ENCODE results near the gene ADAD2.

Gene ADAD2

GRCh38 chr16:84190731-84191388 is at the start of gene ADAD2:
TSS of gene ADAD2 (plus strand) at chr16:84191157. CDS start at chr16:84191231, 74 bp downstream.
- no peak for DNase-seq (ENCODE audit: low spot score)

DNA sequence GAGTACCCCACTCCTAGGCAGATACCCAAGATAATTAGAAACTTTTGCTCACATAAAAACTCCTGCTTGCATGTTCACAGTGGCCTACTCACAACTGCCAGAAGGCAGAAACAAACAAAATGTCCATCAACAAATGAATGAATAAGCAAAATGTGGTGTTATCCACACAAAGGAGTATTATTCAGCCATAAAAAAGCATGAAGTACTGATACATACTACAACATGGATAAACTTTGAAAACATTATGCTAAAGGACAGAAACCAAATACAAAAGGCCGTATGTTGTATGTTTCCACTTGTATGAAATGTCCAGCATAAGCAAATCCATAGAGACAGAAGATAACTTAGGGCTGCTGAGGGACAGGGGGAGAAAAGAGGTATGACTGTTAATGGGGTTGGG is 47.9 kb upstream of the ADAD2 start:
- DNase-seq (ENCODE audit: low spot score) = no peak

DNA sequence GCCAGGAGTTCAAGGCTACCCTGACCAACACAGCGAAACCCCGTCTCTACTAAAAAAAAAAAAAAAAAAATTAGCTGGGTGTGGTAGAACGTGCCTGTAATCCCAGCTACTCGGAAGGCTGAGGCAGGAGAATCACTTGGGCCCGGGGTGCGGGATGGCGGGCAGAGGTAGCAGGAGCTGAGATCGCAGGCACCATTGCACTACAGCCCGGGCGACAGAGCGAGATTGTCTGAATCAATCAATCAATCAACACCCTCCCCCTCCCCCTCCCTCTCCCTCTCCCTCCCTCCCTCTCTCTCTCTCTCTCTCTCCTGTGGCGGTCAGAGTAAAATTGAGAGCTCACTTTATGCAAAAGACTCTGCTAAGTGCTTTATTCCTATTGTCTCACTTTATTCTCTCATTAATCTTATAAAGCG is 47.2 kb upstream of the ADAD2 start:
- DNase-seq (ENCODE audit: low spot score) = no peak

DNA sequence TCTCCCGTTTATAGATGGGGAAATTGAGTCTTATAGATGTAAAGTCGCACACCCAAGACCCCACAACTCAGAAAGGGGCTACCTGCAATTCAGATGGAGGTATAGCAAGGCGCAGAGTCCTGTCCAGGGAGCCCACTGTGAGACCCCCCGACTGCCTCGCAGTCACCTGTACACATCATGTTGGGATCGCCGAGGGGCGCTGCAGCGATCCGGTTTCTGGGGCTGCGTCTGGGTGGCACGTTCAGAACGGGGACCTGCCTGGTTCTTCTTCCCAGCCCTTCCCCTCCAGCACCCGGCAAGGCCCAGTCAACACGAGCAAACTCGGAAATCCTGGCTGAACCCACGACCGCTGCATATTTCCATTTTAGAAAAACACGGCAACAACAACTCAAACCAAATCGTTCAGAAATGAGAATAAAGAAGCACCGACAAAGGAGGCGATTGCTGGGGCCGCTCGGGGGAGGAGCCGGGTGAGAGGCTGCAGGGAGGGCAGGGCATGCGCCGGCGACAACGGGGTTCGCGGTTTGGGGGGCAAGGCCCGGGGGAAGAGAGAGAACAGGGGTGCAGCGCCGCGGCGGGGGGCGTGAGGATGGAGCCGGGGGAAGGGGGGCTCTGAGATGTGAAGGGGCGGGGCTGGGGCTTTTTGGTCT is 46.6 kb upstream of the ADAD2 start:
- peak; percentile 30 for DNase-seq (ENCODE audit: low spot score)

DNA sequence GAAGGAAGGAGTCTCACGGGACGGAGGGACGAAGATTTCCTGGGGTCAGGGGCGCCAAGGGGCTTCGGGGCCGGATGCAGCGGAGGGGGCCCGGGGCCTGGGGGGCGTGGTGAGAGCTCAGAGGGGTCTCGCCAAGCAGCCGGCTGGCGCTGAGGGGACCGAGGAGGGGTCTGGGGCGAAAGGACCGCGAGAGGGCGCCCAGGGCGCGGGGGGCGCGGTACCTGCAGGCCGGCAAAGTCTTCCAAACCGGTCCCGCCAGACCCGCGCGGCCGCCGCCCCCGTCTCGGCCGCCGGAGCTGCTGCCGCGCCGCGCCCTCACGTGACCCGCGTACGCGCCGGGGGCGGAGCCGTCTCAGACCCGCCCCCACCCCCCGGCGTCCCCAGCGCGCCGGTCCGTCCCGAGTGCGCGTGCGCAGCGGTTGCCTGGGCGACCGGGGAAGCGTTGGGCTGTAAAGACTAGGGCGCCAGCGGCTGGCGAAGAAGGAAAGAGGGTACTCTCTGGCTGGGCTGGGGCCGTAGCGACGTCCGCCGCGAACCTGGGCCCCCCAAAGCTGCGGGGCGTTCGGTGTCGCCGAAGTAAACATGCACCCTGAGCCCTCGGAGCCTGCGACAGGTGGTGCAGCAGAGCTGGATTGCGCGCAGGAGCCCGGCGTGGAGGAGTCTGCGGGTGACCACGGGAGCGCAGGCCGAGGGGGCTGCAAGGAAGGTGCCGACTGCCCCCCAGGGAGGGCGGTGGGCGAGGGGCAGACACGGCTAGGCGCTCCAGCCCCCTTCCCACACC is 45.9 kb upstream of the ADAD2 start, which contains the start of the genes DNAAF1 and HSDL1:
Gene DNAAF1, plus strand, starts transcription at position 450 of the 781 bp plus-strand sequence. Its CDS starts 133 bp downstream, at position 583.
Gene HSDL1, minus strand, starts transcription at position 319 of the 781 bp plus-strand sequence. CDS start 13,856 bp downstream, outside the sequence.
- peak; percentile 94 for DNase-seq (ENCODE audit: low spot score)

DNA sequence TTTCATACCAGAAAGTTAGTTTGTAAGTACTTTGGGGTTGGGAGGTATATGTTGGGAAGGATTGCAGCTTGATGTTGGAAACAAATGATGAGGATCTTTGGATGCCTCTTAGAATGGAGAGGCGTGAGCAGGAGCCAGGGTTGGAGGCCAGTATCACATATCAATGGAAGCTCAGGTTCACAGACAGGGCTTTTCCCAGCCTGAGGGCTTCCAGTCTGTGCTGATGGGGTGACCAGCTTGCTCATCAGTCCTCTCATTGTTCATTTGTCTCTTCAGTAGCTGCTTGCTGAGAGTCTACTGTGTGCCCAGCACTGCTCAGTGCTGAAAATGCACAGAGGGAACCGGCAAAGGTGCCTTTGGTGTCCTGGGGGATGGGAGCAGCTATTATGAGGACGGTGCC is 40.0 kb upstream of the ADAD2 start:
- no peak for DNase-seq (ENCODE audit: low spot score)

DNA sequence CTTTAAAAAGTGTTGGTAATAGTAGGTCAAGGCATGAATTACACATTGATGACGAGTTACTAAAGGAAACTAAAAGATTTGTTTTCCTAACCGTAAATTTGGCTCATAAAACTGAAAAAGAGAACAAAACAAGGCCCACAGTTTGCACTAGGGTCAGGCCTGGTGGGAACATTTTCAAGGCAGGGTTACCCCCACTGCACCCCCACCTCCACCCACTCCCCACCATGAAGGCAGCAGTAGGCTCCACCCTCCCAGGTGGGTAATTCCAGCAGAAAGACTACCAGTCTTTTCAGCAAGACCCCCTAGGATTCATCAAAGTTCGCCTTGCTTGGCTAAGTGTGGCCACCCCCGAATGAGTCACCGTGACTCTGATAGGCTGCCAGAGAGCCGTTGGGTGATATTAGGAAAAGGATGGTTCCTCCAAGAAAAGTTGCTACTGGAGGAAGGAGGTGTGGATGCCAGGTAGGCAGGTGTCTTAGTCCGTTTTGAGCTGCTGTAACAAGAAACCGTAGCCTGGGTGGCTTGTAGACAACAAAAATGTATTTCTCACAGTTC is 37.2 kb upstream of the ADAD2 start:
- DNase-seq (ENCODE audit: low spot score) = no peak

GRCh38 chr16:84155226-84155625 is 35.7 kb upstream of the ADAD2 start:
- no peak for DNase-seq (ENCODE audit: low spot score)

GRCh38 chr16:84155771-84156170 is 35.2 kb upstream of the ADAD2 start:
- DNase-seq (ENCODE audit: low spot score) = no peak

DNA sequence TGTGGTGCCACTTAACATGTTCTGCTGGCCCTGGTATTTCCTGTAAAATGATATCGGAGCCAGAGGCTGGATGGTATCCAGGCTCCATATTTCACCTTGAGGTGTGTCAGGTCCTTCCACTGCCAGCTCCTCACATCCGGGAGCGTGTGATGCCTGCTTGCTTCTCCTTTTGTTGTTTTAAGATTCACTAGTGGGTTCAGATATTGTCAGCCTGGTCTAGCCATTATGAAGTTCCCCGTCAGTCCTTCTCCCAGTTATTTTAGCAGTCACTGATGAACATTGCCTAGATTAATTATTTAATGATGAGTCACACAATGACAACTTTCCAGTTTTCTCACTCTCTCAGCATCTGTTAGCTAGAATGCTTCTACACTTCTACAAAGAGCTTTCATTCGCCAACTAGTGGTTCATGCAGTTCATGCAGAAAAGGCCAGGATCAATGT is 34.6 kb upstream of the ADAD2 start:
- no peak for DNase-seq (ENCODE audit: low spot score)

GRCh38 chr16:84159007-84159406 is 31.9 kb upstream of the ADAD2 start:
- no peak for DNase-seq (ENCODE audit: low spot score)

- no peak for DNase-seq (ENCODE audit: low spot score)
Measured at GRCh38 chr16:84159800-84160199, 31.2 kb upstream of the ADAD2 start.

DNA sequence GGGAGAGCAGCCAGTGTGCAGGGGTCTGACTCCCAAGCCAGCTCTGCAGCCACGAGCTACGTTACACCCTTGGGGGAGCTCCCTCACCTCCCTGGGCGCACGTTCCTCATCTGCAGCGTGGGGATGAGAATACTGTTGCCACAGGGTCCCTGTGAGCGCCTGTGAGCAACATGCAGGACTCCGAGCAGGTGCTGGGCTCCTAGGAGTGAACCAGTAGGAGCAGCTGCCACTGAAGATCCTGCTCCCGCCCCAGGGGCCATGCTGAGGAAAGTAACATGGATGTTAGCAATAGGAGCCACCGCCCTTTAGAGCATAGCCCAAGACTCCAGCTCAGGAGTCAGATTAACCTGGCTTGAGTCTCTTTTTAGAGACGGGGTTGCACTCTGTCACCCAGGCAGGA is 29.9 kb upstream of the ADAD2 start:
- DNase-seq (ENCODE audit: low spot score) = no peak

GRCh38 chr16:84161801-84162200 is 29.2 kb upstream of the ADAD2 start:
- DNase-seq (ENCODE audit: low spot score) = no peak

- DNase-seq (ENCODE audit: low spot score) = no peak
Measured at GRCh38 chr16:84165746-84166145, 25.2 kb upstream of the ADAD2 start.

DNA sequence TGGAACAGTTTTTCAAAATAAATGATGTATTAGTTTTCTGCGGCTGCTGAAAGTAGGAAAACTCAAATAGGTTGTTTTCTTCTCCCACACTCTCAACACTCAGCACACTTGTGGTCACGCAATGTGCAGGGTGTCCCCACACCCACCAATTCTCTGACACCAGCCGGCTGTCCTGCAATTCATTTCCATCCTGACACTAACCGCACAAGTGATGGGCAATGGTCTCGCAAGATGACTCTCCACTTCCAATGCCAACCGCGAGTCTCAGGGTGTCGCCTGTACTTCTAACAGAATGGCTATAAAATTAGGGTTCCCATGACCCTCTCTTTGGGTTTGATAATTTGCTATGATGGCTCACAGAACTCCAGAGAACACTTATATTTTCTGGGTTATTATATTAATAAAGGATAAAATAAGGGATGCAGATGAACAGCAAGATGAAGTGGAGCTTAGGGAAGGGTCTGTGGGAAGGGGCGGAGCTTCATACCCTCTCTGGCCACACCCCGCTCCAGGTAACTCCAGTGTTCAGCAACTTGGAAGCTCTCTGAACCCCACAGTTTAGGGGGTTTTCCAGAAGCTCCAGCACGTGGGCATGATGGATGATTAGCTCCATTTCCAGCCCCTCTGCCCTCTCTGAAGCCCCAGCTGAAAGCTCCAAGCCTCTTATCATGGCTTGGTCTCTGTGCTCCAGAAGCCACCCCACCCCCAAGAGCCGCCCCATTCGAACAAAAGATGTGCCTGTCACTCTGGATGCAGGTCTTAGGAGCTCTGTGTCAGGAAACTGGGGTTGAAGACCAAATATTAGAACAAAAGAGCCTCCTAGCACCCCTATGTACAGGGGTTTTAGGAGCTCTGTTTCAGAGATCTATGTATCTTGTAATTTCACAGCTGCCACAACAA is 23.9 kb upstream of the ADAD2 start:
- no peak for DNase-seq (ENCODE audit: low spot score)

DNA sequence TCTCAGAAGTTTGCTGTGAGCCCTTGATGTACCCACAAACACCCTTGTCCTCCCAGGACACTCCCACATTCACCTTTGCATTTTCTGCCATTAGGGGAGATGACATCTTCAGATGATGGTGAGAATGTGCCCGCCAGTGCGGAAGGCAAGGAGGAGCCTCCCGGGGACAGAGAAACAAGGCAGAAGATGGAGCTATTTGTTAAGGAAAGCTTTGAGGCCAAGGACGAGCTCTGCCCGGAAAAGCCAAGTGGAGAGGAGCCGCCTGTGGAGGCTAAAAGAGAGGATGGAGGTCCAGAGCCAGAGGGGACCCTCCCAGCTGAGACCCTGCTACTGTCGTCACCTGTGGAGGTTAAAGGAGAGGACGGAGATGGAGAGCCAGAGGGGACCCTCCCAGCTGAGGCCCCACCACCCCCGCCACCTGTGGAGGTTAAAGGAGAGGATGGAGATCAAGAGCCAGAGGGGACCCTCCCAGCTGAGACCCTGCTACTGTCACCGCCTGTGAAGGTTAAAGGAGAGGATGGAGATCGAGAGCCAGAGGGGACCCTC is 21.1 kb upstream of the ADAD2 start:
- no peak for DNase-seq (ENCODE audit: low spot score)

DNA sequence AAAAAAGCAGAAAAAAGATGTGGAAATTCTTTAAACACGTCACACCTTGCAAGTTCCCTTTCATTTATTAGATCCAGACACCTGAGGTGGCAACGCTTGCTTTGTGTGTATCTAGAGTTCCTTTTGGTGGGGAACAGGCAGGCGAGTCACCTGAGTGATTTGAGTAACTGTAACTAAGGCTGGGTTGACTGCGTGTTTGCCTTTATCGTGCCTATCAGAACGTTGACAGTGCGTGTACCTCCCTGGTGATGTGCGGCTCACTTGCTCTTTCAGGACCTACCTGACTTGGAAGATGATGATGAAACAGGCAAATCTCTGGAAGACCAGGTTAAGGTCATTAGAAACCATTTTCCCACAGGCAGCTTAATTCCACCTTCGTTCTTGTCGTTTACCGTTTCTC is 16.6 kb upstream of the ADAD2 start:
- DNase-seq (ENCODE audit: low spot score) = no peak

DNA sequence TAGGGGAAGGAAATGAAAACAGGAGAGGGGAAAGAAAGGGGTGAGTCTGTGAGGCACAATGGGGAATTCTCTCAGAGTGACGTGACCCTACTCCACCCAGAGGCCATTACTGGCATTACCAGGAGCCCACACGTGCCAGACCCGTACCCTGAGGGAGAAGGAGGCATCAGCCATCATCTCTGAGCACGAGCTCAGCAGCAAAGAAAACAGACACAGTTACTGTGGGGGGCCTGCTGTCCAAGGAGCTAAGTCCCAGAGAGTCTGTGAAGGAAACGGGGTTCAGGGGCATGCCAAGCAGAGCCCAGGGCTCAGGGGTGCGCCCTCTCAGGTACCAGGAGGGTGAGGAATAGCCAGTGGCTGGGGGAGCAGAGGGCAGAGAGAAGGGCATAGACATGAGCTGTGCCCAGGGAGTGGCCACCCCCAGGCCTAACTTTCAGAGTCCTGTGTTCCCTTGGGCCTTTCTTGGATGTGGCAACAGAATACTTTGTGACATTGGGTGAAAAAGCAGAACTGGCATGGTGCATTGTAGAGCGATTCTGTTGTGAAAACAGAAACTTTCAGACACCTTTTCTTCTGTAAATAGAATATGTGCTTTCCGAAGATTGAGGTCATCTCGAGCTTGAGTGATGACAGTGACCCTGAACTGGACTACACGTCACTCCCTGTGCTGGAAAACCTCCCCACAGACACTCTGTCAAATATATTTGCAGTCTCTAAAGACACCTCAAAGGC is 15.4 kb upstream of the ADAD2 start:
- DNase-seq (ENCODE audit: low spot score) = no peak

Measured in CD4-positive, alpha-beta T cell treated with Interleukin-2 at 100 ng/mL for 4 hours (primary cell).